Left renal cortex interstitium (tissue), 4 donors: ENCODE measurements around the gene MAPK8. TPM values are rescaled to one million over a fixed set of nuclear protein-coding genes. Genes with fewer than 3 reads are reported as not detected.
"Not testable (repeated sequence)": the region's sequence is repeated elsewhere in the genome, so short reads cannot be mapped to it uniquely, and the experiment has no call there.

Experiments
- DNase-seq, 4 donors: peaks; one replicate each; pipeline ENCODE4 v3.0.0-alpha.2; 2013; ENCODE audit warnings: low read depth in 4 of 4, low spot score in 2 of 4, missing footprints in 1 of 4
- polyA plus RNA-seq, 4 donors: library from polyadenylated mRNA; unstranded; fragments of 120-200 nt; gene quantifications; one replicate each; pipeline ENCODE4 v1.2.1, GENCODE V29; 2013; ENCODE audit not compliant: insufficient read length in 4 of 4

Gene MAPK8
- 10 to 100 TPM; 69.3 to 77.6 (median 74.9) TPM for polyA plus RNA-seq

- DNase-seq: peak; percentile 19 to 76 (median 69)
These were observed at the start of gene MAPK8 for GRCh38 chr10:48306265-48306869. Gene MAPK8 (plus strand): TSS chr10:48306677. CDS start chr10:48401661, 94,984 bp downstream.

GRCh38 chr10:48257407-48257961 lies 49.0 kb upstream of the MAPK8 start:
- DNase-seq: no peak

- DNase-seq: no peak
These were observed 48.4 kb upstream of the MAPK8 start for GRCh38 chr10:48258105-48258504.

- DNase-seq: no peak
These were observed 39.9 kb upstream of the MAPK8 start for GRCh38 chr10:48266528-48266927.

GRCh38 chr10:48271047-48271730 lies 35.3 kb upstream of the MAPK8 start:
- DNase-seq: no peak

GRCh38 chr10:48272682-48273081 lies 33.8 kb upstream of the MAPK8 start:
- DNase-seq: no peak

- no peak for DNase-seq
These were observed 32.7 kb upstream of the MAPK8 start for GRCh38 chr10:48273741-48274140.

GRCh38 chr10:48274636-48275035 lies 31.8 kb upstream of the MAPK8 start, which contains the start of gene FRMPD2:
Gene FRMPD2 (minus strand): TSS chr10:48274696. CDS start chr10:48274567, 129 bp downstream.
- DNase-seq: no peak

- no peak for DNase-seq
These were observed 29.4 kb upstream of the MAPK8 start for GRCh38 chr10:48277093-48277492.

- DNase-seq: no peak
These were observed 27.3 kb upstream of the MAPK8 start for GRCh38 chr10:48279081-48279751.

- not testable (repeated sequence) for DNase-seq
These were observed 24.8 kb upstream of the MAPK8 start for GRCh38 chr10:48281697-48282096.

- no peak for DNase-seq
These were observed 23.6 kb upstream of the MAPK8 start for GRCh38 chr10:48282829-48283228.

- no peak for DNase-seq
These were observed 22.4 kb upstream of the MAPK8 start for GRCh38 chr10:48284002-48284546.

- no peak for DNase-seq
These were observed 21.7 kb upstream of the MAPK8 start for GRCh38 chr10:48284811-48285210.

GRCh38 chr10:48285710-48286109 lies 20.8 kb upstream of the MAPK8 start:
- no peak for DNase-seq

- DNase-seq: no peak
These were observed 20.1 kb upstream of the MAPK8 start for GRCh38 chr10:48286356-48286755.

GRCh38 chr10:48287417-48288391 lies 18.8 kb upstream of the MAPK8 start:
- no peak for DNase-seq

GRCh38 chr10:48288661-48289060 lies 17.8 kb upstream of the MAPK8 start:
- no peak for DNase-seq

- peak in 1 of 4 donors; percentile 49 for DNase-seq
These were observed 16.8 kb upstream of the MAPK8 start for GRCh38 chr10:48289501-48290238.
